Calu3 (cell line): Measurements from ENCODE around the gene HSD17B2. TPM values are rescaled to one million over a fixed set of nuclear protein-coding genes. Genes with fewer than 3 reads are reported as not detected.

Source experiments
- BruUV-seq: library from RNA; stranded (reverse); fragments of 400-500 nt; replicated peaks from 2 replicates; lab custom pipeline; 2021; lab: Mats Ljungman, UMichigan
- CTCF ChIA-PET: fragments of 300-600 bp; sonication (Branson Sonifier 250); formaldehyde crosslinking; loops from one replicate; lab custom pipeline; 2022; ENCODE audit warnings: antibody characterized with exemption; lab: Charles Lee
- DNase-seq: peaks from one replicate; pipeline ENCODE4 v3.0.0; 2022
- H3K27ac Mint-ChIP-seq: one replicate; pipeline ENCODE4 v1.8.0; 2022; ENCODE audit warnings: mixed read lengths; ENCODE audit not compliant: unreplicated experiment
- H3K27me3 Mint-ChIP-seq: one replicate; pipeline ENCODE4 v1.8.0; 2022; ENCODE audit warnings: mixed read lengths; ENCODE audit not compliant: unreplicated experiment
- H3K36me3 Mint-ChIP-seq: one replicate; pipeline ENCODE4 v1.8.0; 2022; ENCODE audit warnings: mild to moderate bottlenecking, moderate library complexity, mixed read lengths; ENCODE audit not compliant: insufficient read depth, unreplicated experiment
- H3K4me1 Mint-ChIP-seq: one replicate; pipeline ENCODE4 v1.8.0; 2022; ENCODE audit warnings: mild to moderate bottlenecking, low read depth, mixed read lengths; ENCODE audit not compliant: unreplicated experiment
- H3K4me3 Mint-ChIP-seq: one replicate; pipeline ENCODE4 v1.8.0; 2022; ENCODE audit warnings: mild to moderate bottlenecking, low read depth, moderate library complexity, mixed read lengths; ENCODE audit not compliant: unreplicated experiment
- H3K9me3 Mint-ChIP-seq: one replicate; pipeline ENCODE4 v1.8.0; 2022; ENCODE audit warnings: low read depth, mixed read lengths; ENCODE audit not compliant: unreplicated experiment
- CTCF ChIP-seq: fragments of 200-600 bp; IDR thresholded peaks from one replicate; pipeline ENCODE4 v1.8.0; 2022; ENCODE audit warnings: antibody characterized with exemption; ENCODE audit not compliant: unreplicated experiment
- intact Hi-C: fragments of 100-400 bp; cut with micrococcal nuclease; formaldehyde crosslinking; loops from one replicate; pipeline ENCODE4 v1.10.0; 2022; ENCODE audit not compliant: unreplicated experiment
- total RNA-seq: library from RNA; stranded (reverse); gene quantifications from 2 replicates; pipeline ENCODE4 v1.2.3, GENCODE V29; 2022

The HSD17B2 gene
- total RNA-seq, 1 experiment from 2014 or later = 16.2 TPM

GRCh38 chr16:82093666-82094300 lies 58.7 kb downstream of the HSD17B2 start:
- Mint-ChIP-seq H3K27ac (no peak overlapping the region), H3K4me1 (peaks cover 38% of the 10 kb centered on the region), H3K36me3 (no peaks in the 10 kb centered on the region), H3K9me3 (no peaks in the 10 kb centered on the region), H3K27me3 (no peaks in the 10 kb centered on the region), H3K4me3 (no peak overlapping the region)
- BruUV-seq = no TSS peak
- DNase-seq = no peak
- intact Hi-C loops = no loop called here
- CTCF ChIA-PET = interaction anchor here (0.6 kb wide), 1 partner anchor 1163 kb away, joined by 8 read pairs; no protein-coding TSS in a partner anchor
- TF ChIP-seq CTCF = no peak

GRCh38 chr16:82094942-82095540 lies 60.0 kb downstream of the HSD17B2 start:
- Mint-ChIP-seq H3K4me3 (no peak overlapping the region), H3K36me3 (no peaks in the 10 kb centered on the region), H3K27me3 (no peaks in the 10 kb centered on the region), H3K27ac (no peak overlapping the region), H3K4me1 (peaks cover 38% of the 10 kb centered on the region), H3K9me3 (peaks cover 2% of the 10 kb centered on the region)
- no TSS peak for BruUV-seq
- CTCF ChIA-PET = no interaction called here
- no peak for TF ChIP-seq CTCF
- intact Hi-C loops = no loop called here
- DNase-seq = no peak

- Mint-ChIP-seq H3K36me3 (no peaks in the 10 kb centered on the region), H3K27me3 (no peaks in the 10 kb centered on the region), H3K4me3 (no peak overlapping the region), H3K9me3 (peaks cover 4% of the 10 kb centered on the region), H3K4me1 (peaks cover 28% of the 10 kb centered on the region), H3K27ac (no peak overlapping the region)
- DNase-seq = no peak
- intact Hi-C loops = no loop called here
- no TSS peak for BruUV-seq
- CTCF ChIA-PET = no interaction called here
- no peak for TF ChIP-seq CTCF
These were observed 61.6 kb downstream of the HSD17B2 start for GRCh38 chr16:82096641-82097040.

- no peak for TF ChIP-seq CTCF
- intact Hi-C loops = no loop called here
- Mint-ChIP-seq H3K4me3 (no peak overlapping the region), H3K27me3 (peaks cover 10% of the 10 kb centered on the region), H3K27ac (no peak overlapping the region), H3K36me3 (no peaks in the 10 kb centered on the region), H3K9me3 (peaks cover 1% of the 10 kb centered on the region), H3K4me1 (no peaks in the 10 kb centered on the region)
- CTCF ChIA-PET = no interaction called here
- no TSS peak for BruUV-seq
- no peak for DNase-seq
These were observed 70.1 kb downstream of the HSD17B2 start for GRCh38 chr16:82105107-82105506.
